Measurements from ENCODE around the gene LPP. TPM values are rescaled to one million over a fixed set of nuclear protein-coding genes. Genes with fewer than 3 reads are reported as not detected.

LPP gene
- total RNA-seq, 4 donors from 2014 or later = 56.0 to 65.7 (median 58.1) TPM

DNA sequence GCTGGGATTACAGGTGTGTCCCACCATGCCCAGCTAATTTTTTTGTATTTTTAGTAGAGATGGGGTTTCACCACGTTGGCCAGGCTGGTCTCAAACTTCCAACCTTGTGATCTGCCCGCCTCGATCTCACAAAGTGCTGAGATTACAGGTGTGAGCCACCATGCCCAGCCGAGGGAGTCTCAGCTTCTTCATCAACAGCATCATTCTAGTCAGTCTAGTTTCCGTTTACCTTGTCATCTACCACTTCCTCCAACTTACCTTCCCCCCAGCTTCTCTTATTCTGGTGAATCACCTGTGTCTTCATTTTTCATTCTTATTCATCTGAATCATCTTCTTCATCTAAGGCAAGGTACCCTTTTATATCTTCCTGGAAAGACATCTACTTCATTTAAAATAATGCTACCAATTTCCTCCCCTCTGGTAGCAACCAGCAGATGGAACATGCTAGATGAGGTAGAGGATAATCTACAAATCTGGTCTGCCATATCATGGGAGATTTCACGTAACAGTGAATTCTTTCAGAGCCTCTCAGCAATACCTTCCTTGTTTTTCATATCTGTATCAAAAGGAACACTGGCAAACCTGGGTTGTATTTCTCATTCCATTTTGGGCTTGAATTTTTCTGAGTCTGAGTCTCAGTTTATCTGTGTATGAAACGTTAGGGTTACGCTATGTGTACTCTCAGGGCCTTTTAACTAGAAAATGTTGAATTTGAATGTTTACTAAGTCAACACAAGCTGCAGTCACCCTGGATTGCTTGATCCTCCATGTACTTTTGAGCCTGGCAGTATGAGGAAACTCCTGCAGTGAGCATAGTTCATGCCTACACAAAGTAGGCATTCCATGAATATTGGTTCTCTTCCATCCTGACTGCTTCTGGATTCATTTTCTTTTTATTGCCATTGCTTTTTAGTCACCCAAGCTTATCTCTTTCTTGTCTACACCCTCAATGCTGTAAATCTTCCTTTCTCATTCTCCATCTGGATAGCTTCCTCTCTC lies 16.8 kb downstream of the LPP start:
- no peak for TF ChIP-seq POLR2A (IDR thresholded peaks at IDR 0.05)
- TF ChIP-seq, protein P1, sequence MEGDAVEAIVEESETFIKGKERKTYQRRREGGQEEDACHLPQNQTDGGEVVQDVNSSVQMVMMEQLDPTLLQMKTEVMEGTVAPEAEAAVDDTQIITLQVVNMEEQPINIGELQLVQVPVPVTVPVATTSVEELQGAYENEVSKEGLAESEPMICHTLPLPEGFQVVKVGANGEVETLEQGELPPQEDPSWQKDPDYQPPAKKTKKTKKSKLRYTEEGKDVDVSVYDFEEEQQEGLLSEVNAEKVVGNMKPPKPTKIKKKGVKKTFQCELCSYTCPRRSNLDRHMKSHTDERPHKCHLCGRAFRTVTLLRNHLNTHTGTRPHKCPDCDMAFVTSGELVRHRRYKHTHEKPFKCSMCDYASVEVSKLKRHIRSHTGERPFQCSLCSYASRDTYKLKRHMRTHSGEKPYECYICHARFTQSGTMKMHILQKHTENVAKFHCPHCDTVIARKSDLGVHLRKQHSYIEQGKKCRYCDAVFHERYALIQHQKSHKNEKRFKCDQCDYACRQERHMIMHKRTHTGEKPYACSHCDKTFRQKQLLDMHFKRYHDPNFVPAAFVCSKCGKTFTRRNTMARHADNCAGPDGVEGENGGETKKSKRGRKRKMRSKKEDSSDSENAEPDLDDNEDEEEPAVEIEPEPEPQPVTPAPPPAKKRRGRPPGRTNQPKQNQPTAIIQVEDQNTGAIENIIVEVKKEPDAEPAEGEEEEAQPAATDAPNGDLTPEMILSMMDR (IDR thresholded peaks at IDR 0.05 in 4 of 5, conservative IDR thresholded peaks at IDR 0.05 in 1 of 5) = no peak
- no peak for ATAC-seq
- peaks cover 42 to 44% of the 10 kb centered on the region in 2 donors for H3K4me1 ChIP-seq
- H3K27me3 ChIP-seq = no peaks in the 10 kb centered on the region
- no peak overlapping the region for H3K4me3 ChIP-seq
- H3K27ac ChIP-seq = peak overlapping the region in 3 of 4 donors; percentile 45 to 49 (median 49)
- intact Hi-C loops (cut with DNase I; ENCODE audit: low total_unique reads) = no loop called here
- in situ Hi-C loops (cut with MboI; ENCODE audit: low sequenced_read_pairs in 4 of 4) = loop anchor here in 1 of 4 donors (25.0 kb wide), 1 partner anchor 792 kb away; no protein-coding TSS in a partner anchor
- DNase-seq = no peak
- no peaks in the 10 kb centered on the region for H3K9me3 ChIP-seq
- no peaks in the 10 kb centered on the region for H3K36me3 ChIP-seq

DNA sequence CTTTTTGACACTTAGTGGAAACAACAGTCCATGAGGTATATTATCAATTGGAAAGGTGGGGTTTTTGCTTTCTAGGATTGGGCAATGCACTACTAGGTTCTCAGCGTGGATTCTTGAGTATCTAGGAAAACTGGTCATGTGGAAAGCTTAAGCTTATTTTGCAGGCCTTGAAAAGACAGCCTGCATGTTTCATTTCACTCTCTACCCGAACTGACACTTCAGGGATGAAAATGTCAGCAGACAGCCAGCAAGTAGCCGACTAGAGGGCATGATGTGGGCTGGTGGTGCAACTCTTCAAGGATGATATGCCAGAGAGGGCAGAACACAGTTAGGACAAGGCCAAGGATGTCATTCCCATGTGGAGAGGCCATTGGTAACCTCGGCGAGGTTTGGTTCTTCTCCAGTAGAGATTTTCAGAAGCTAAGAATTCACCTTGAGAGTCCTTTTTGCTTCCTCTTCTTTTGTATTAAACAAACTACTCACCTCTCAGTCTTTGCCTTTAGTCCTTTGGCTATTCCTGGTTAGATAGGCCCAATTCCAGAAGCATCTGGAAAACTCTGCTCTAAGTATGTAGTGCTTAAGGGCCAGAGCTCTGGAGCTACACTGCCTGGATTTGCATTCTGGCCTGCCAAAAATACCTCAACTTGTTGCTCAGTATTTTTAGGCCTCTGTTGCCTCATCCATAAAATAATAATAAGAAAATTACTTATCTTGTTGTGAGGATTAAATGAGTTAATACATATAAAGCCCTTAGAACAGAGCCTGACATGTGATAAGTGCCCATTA lies 17.9 kb downstream of the LPP start:
- intact Hi-C loops (cut with DNase I; ENCODE audit: low total_unique reads) (no loop called here), in situ Hi-C loops (cut with MboI; ENCODE audit: low sequenced_read_pairs in 4 of 4) (loop anchor here in 1 of 4 donors (25.0 kb wide), 1 partner anchor 790 kb away; no protein-coding TSS in a partner anchor)
- Histone ChIP-seq H3K4me3 (no peak overlapping the region), H3K36me3 (no peaks in the 10 kb centered on the region), H3K9me3 (no peaks in the 10 kb centered on the region), H3K4me1 (peaks cover 33 to 34% of the 10 kb centered on the region in 2 donors), H3K27me3 (no peaks in the 10 kb centered on the region), H3K27ac (peak overlapping the region; percentile 45 to 49 (median 49))
- no peak for DNase-seq
- TF ChIP-seq, protein P1 (IDR thresholded peaks at IDR 0.05 in 4 of 5, conservative IDR thresholded peaks at IDR 0.05 in 1 of 5) = no peak
- TF ChIP-seq POLR2A (IDR thresholded peaks at IDR 0.05) = no peak
- peak in 1 of 2 donors; percentile 65 for ATAC-seq

DNA sequence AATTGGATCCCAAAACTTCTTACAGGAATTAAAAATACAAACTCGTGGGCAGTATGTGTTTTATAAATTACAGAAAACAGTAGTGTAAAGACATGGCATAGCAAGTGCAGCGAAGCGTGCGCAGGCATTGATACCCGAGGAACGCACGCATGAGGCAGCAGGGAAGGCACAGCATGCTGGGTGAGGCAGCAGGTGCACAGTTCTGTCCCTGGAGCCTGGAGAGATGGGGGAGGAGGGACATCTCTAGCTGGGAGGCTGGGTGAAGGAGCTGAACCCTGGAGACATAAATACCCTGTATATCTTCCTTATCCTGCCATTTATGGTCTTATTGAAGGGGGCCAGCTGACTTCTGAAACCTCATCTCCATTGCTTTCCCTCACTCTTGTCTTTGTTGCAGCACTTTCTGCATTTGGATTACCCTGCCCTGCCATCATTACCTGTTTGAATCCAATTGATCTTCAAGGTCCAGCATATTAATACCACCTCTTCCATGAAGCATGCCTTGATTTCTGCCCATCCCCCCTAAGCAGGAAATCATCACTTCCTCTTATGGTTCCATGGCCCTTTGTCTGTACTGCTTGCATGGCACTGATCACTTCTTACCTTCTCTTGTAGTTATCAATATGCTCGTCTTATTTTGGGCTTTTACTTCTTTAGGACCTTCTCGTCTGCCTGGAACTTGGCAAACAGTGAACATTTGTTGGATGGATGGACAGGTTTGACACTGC lies 20.5 kb downstream of the LPP start:
- in situ Hi-C loops (cut with MboI; ENCODE audit: low sequenced_read_pairs in 4 of 4) (loop anchor here in 1 of 4 donors (25.0 kb wide), 1 partner anchor 788 kb away; no protein-coding TSS in a partner anchor), intact Hi-C loops (cut with DNase I; ENCODE audit: low total_unique reads) (no loop called here)
- no peaks in the 10 kb centered on the region for H3K9me3 ChIP-seq
- TF ChIP-seq, protein P1 (IDR thresholded peaks at IDR 0.05 in 4 of 5, conservative IDR thresholded peaks at IDR 0.05 in 1 of 5) = no peak
- no peak for TF ChIP-seq POLR2A (IDR thresholded peaks at IDR 0.05)
- no peaks in the 10 kb centered on the region for H3K36me3 ChIP-seq
- no peak overlapping the region for H3K27ac ChIP-seq
- no peak overlapping the region for H3K4me3 ChIP-seq
- H3K4me1 ChIP-seq = peaks cover 27 to 36% of the 10 kb centered on the region in 2 donors
- H3K27me3 ChIP-seq = no peaks in the 10 kb centered on the region
- no peak for ATAC-seq
- DNase-seq = no peak

DNA sequence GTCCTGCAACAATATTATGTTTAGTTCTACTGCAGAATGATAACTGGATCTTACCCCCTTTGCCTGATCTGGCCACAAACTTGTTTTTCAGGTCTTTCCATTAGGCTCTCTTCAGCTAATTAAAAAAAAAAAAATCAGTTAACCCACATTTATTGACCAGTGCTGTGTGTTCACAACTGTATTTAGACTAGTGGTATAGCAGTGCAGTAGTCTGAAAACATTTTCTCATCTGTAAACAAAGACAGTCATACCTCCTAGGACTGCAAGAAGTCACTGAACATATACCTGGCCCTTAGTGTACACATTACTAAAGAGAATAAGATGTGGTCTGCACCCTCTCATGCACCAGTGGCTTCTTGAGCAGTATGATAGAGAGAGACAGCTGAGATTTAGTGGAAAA lies 22.5 kb downstream of the LPP start:
- no peak for ATAC-seq
- no peak overlapping the region for H3K4me3 ChIP-seq
- H3K9me3 ChIP-seq = no peaks in the 10 kb centered on the region
- in situ Hi-C loops (cut with MboI; ENCODE audit: low sequenced_read_pairs in 4 of 4) = no loop called here
- H3K27ac ChIP-seq = peak overlapping the region in 2 of 4 donors; percentile 11 to 21
- H3K4me1 ChIP-seq = peaks cover 34 to 36% of the 10 kb centered on the region in 2 donors
- no peak for TF ChIP-seq POLR2A (IDR thresholded peaks at IDR 0.05)
- TF ChIP-seq, protein P1 (IDR thresholded peaks at IDR 0.05 in 4 of 5, conservative IDR thresholded peaks at IDR 0.05 in 1 of 5) = no peak
- no peaks in the 10 kb centered on the region for H3K36me3 ChIP-seq
- H3K27me3 ChIP-seq = no peaks in the 10 kb centered on the region
- DNase-seq = no peak
- intact Hi-C loops (cut with DNase I; ENCODE audit: low total_unique reads) = no loop called here

Data from gastrocnemius medialis (tissue), 4 donors.